ENCODE data around the gene NOX3. TPM values are rescaled to one million over a fixed set of nuclear protein-coding genes. Genes with fewer than 3 reads are reported as not detected.

NOX3 gene
- total RNA-seq, 2 donors from 2014 or later, result not detected

GRCh38 chr6:155388591-155388990 is 67.0 kb downstream of the NOX3 start:
- H3K4me1 Mint-ChIP-seq, result peaks cover 3% of the 10 kb centered on the region
- no peaks in the 10 kb centered on the region for H3K9me3 Mint-ChIP-seq
- H3K36me3 Mint-ChIP-seq (ENCODE audit: low read depth), result no peaks in the 10 kb centered on the region
- ATAC-seq (replicated peaks), result no peak
- peaks cover 11% of the 10 kb centered on the region for H3K27me3 Mint-ChIP-seq
- H3K27ac Mint-ChIP-seq, result no peak overlapping the region
- no peak overlapping the region for H3K4me3 Mint-ChIP-seq

DNA sequence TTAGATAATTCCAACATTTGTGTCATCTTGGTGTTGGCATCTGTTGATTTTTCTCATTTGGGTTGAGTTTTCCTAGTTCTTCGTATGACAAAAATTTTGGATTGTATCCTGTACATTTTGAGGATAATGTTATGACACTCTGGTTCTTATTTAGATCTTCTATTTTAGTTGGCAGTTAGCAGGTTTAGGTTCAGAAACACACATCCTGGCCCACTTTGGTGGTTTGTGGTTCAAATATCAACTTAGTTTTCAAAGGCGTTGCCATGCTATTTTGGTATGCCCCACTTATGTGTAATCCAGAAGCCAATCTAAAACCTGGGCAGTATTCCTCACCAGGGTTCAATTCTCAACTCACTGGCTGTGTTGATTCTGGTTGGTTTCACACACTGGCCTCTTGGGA is 68.2 kb downstream of the NOX3 start:
- H3K4me1 Mint-ChIP-seq, result peaks cover 3% of the 10 kb centered on the region
- no peaks in the 10 kb centered on the region for H3K36me3 Mint-ChIP-seq (ENCODE audit: low read depth)
- no peaks in the 10 kb centered on the region for H3K9me3 Mint-ChIP-seq
- H3K4me3 Mint-ChIP-seq, result no peak overlapping the region
- H3K27ac Mint-ChIP-seq, result no peak overlapping the region
- ATAC-seq (replicated peaks), result no peak
- peaks cover 11% of the 10 kb centered on the region for H3K27me3 Mint-ChIP-seq

DNA sequence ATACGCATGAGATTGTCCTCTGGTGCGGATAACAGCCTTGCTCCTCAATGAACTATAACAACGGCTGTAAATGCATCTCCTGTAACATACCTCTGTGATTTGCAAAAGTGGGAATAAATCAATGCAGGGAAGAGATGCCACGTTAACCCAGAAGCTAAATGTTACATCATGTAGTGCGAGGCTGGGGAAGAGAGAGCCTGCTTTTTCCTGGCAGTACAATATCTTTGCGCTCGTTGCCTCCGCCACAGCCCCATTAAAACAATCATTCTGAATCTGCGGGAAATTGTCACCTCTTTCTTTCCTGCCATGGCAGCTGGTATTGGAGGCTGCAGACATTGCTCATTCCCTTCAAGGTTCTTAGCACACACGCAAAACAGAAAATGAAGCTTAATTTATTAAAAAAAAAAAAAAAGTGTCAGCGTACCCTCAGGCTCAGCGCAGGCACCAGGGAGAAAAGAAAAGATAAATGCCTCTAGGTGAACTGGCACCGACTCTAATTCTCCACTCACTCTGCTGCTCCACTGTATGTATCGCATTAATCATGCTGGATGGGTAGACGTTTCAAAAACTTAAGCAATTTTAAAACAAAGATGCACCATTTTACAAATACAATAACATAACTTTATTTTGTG is 71.2 kb downstream of the NOX3 start:
- Mint-ChIP-seq H3K36me3 (ENCODE audit: low read depth) (no peaks in the 10 kb centered on the region), H3K27me3 (peaks cover 8% of the 10 kb centered on the region), H3K9me3 (no peaks in the 10 kb centered on the region), H3K27ac (no peak overlapping the region), H3K4me1 (peaks cover 3% of the 10 kb centered on the region), H3K4me3 (no peak overlapping the region)
- no peak for ATAC-seq (replicated peaks)

- Mint-ChIP-seq H3K27ac (no peak overlapping the region), H3K4me3 (no peak overlapping the region), H3K36me3 (ENCODE audit: low read depth) (no peaks in the 10 kb centered on the region), H3K4me1 (peaks cover 3% of the 10 kb centered on the region), H3K9me3 (no peaks in the 10 kb centered on the region), H3K27me3 (peaks cover 8% of the 10 kb centered on the region)
- ATAC-seq (replicated peaks), result no peak
Measured at GRCh38 chr6:155383913-155384312, 71.7 kb downstream of the NOX3 start.

- H3K27ac Mint-ChIP-seq, result no peak overlapping the region
- no peaks in the 10 kb centered on the region for H3K4me1 Mint-ChIP-seq
Measured at GRCh38 chr6:155382338-155382685, 73.3 kb downstream of the NOX3 start.

DNA sequence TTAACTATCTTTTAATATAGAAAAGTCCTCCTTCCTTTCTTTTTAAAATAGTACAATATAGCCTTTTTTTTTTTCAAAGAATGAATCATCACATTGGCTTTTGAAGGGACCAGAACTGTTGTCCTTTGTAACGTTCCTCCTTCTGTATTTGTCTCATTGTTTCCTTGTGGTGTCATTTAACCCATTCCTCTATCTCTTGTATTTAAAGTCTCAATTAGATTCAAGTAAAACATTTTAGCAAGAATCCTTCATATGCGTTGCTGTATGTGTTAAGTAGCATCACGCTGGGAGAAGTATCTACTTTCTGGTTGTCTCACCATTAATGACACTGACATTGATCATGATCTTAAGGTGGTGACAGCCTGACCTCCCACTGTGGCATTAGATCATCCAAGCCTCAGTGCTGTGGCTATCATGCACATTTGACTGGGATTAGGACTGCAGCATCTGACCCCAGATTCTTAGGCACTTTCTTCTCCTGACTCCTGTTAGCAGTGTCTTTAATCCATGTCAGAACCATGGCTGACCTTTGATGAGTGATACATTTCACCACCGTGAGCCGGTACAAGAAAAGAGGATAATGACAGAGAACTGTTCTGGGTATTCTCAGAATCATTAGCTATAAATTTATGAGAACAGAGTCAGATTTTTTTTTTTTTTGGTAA is 73.8 kb downstream of the NOX3 start:
- no peak overlapping the region for H3K27ac Mint-ChIP-seq
- peaks cover 9% of the 10 kb centered on the region for H3K27me3 Mint-ChIP-seq
- peaks cover under 1% of the 10 kb centered on the region for H3K9me3 Mint-ChIP-seq
- no peaks in the 10 kb centered on the region for H3K4me1 Mint-ChIP-seq
- peak; percentile 19 for ATAC-seq (replicated peaks)
- no peaks in the 10 kb centered on the region for H3K36me3 Mint-ChIP-seq (ENCODE audit: low read depth)
- no peak overlapping the region for H3K4me3 Mint-ChIP-seq

More at GRCh38 chr6:155382338-155382685, 73.3 kb downstream of the NOX3 start:
- Mint-ChIP-seq H3K36me3 (ENCODE audit: low read depth) (no peaks in the 10 kb centered on the region), H3K4me3 (no peak overlapping the region), H3K9me3 (no peaks in the 10 kb centered on the region), H3K27me3 (peaks cover 8% of the 10 kb centered on the region)
- no peak for ATAC-seq (replicated peaks)

- H3K36me3 Mint-ChIP-seq (ENCODE audit: low read depth), result no peaks in the 10 kb centered on the region
- no peak overlapping the region for H3K27ac Mint-ChIP-seq
- no peaks in the 10 kb centered on the region for H3K4me1 Mint-ChIP-seq
- H3K27me3 Mint-ChIP-seq, result peaks cover 12% of the 10 kb centered on the region
- H3K9me3 Mint-ChIP-seq, result peaks cover 3% of the 10 kb centered on the region
- ATAC-seq (replicated peaks), result no peak
- H3K4me3 Mint-ChIP-seq, result no peak overlapping the region
Measured at GRCh38 chr6:155380666-155381332, 74.8 kb downstream of the NOX3 start.

GRCh38 chr6:155378724-155379123 is 76.9 kb downstream of the NOX3 start:
- Mint-ChIP-seq H3K9me3 (peaks cover 3% of the 10 kb centered on the region), H3K4me1 (no peaks in the 10 kb centered on the region), H3K4me3 (no peak overlapping the region), H3K27me3 (peaks cover 5% of the 10 kb centered on the region), H3K27ac (no peak overlapping the region), H3K36me3 (ENCODE audit: low read depth) (no peaks in the 10 kb centered on the region)
- ATAC-seq (replicated peaks), result no peak

GRCh38 chr6:155378276-155378675 is 77.4 kb downstream of the NOX3 start:
- ATAC-seq (replicated peaks), result no peak
- Mint-ChIP-seq H3K27ac (no peak overlapping the region), H3K36me3 (ENCODE audit: low read depth) (no peaks in the 10 kb centered on the region), H3K9me3 (peaks cover 3% of the 10 kb centered on the region), H3K4me3 (no peak overlapping the region), H3K4me1 (no peaks in the 10 kb centered on the region), H3K27me3 (peaks cover 4% of the 10 kb centered on the region)

DNA sequence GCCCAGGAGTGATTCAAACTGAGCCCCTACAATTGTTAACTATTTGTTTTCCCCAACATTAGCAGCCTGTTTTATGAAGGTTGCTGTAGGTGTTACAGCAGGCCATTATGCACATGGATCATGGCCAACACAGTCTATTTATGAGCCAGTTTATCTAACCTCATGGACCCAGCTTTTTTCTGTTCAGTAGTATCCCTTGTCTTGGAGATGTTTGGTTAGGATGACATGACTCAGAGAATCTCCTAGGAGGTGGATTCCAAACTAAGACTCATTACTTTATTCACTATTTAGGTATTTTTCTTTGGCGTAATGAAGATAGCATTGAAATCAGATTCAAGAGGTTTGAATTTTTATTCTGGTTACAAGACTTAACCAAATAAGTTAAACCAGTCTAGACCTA is 78.6 kb downstream of the NOX3 start:
- H3K27ac Mint-ChIP-seq, result no peak overlapping the region
- H3K4me1 Mint-ChIP-seq, result no peaks in the 10 kb centered on the region
- no peaks in the 10 kb centered on the region for H3K36me3 Mint-ChIP-seq (ENCODE audit: low read depth)
- peaks cover 13% of the 10 kb centered on the region for H3K27me3 Mint-ChIP-seq
- no peak for ATAC-seq (replicated peaks)
- H3K9me3 Mint-ChIP-seq, result peaks cover 3% of the 10 kb centered on the region
- no peak overlapping the region for H3K4me3 Mint-ChIP-seq

- Mint-ChIP-seq H3K4me1 (no peaks in the 10 kb centered on the region), H3K27me3 (peaks cover 23% of the 10 kb centered on the region), H3K4me3 (no peak overlapping the region), H3K27ac (no peak overlapping the region), H3K9me3 (peaks cover 3% of the 10 kb centered on the region), H3K36me3 (ENCODE audit: low read depth) (no peaks in the 10 kb centered on the region)
- no peak for ATAC-seq (replicated peaks)
Measured at GRCh38 chr6:155375801-155376200, 79.8 kb downstream of the NOX3 start.

GRCh38 chr6:155374681-155375080 is 81.0 kb downstream of the NOX3 start:
- Mint-ChIP-seq H3K4me3 (no peak overlapping the region), H3K27me3 (peaks cover 31% of the 10 kb centered on the region), H3K9me3 (peaks cover 3% of the 10 kb centered on the region), H3K36me3 (ENCODE audit: low read depth) (no peaks in the 10 kb centered on the region), H3K27ac (no peak overlapping the region), H3K4me1 (no peaks in the 10 kb centered on the region)
- no peak for ATAC-seq (replicated peaks)

GRCh38 chr6:155373276-155373675 is 82.4 kb downstream of the NOX3 start:
- H3K27me3 Mint-ChIP-seq, result peaks cover 33% of the 10 kb centered on the region
- H3K4me3 Mint-ChIP-seq, result no peak overlapping the region
- no peak for ATAC-seq (replicated peaks)
- peaks cover 3% of the 10 kb centered on the region for H3K9me3 Mint-ChIP-seq
- H3K27ac Mint-ChIP-seq, result no peak overlapping the region
- no peaks in the 10 kb centered on the region for H3K36me3 Mint-ChIP-seq (ENCODE audit: low read depth)
- no peaks in the 10 kb centered on the region for H3K4me1 Mint-ChIP-seq

GRCh38 chr6:155372256-155372655 is 83.4 kb downstream of the NOX3 start:
- peaks cover 33% of the 10 kb centered on the region for H3K27me3 Mint-ChIP-seq
- H3K4me3 Mint-ChIP-seq, result no peak overlapping the region
- no peaks in the 10 kb centered on the region for H3K36me3 Mint-ChIP-seq (ENCODE audit: low read depth)

DNA sequence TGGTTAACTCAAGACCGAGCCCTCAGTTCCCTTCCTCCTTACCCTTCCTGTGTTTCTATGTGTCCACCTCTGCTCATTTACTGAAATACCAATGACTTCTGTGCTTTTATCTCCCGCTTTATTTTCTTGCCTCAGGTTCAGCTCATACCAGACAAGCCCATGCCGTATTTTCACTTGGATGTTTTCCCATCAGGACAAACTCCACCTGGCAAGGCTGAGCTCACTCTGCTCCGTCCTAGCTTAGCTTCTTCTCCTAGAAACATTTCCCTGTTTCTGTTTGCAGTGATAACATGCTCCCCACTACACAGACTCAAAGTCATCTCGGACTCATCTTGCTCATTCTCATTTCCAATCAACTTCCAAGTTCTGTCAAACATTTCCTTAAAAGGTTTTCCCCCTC is 84.4 kb downstream of the NOX3 start:
- no peaks in the 10 kb centered on the region for H3K4me1 Mint-ChIP-seq
- H3K9me3 Mint-ChIP-seq, result no peaks in the 10 kb centered on the region
- H3K27ac Mint-ChIP-seq, result no peak overlapping the region
- H3K27me3 Mint-ChIP-seq, result peaks cover 33% of the 10 kb centered on the region
- no peak overlapping the region for H3K4me3 Mint-ChIP-seq
- H3K36me3 Mint-ChIP-seq (ENCODE audit: low read depth), result no peaks in the 10 kb centered on the region
- ATAC-seq (replicated peaks), result no peak

More at GRCh38 chr6:155372256-155372655, 83.4 kb downstream of the NOX3 start:
- no peaks in the 10 kb centered on the region for H3K4me1 Mint-ChIP-seq
- peaks cover 3% of the 10 kb centered on the region for H3K9me3 Mint-ChIP-seq
- no peak overlapping the region for H3K27ac Mint-ChIP-seq
- no peak for ATAC-seq (replicated peaks)
